Gastrocnemius medialis (tissue), 4 donors: Measurements from ENCODE around the gene SLC1A2.

Experiments used
- POLR2A ChIP-seq, 2 donors: fragments of 450-650 bp; IDR thresholded peaks; one replicate each; pipeline ENCODE4 v1.6.1; 2017; ENCODE audit warnings: antibody characterized with exemption in 2 of 2, mild to moderate bottlenecking in 2 of 2, moderate library complexity in 2 of 2
- TF ChIP-seq, protein P1 (sequence below), 5 experiments: fragments of 450-650 bp in 3 of 5; fragments of 200-600 bp in 2 of 5; sonication (generic) in 2 of 5; IDR thresholded peaks in 4 of 5; conservative IDR thresholded peaks in 1 of 5; 1 replicate in 4 of 5; 2 replicates in 1 of 5; pipeline ENCODE4 v1.5.1; 2016 to 2019; ENCODE audit warnings: antibody characterized with exemption in 5 of 5, mild to moderate bottlenecking in 3 of 5, moderate library complexity in 3 of 5

DNA sequence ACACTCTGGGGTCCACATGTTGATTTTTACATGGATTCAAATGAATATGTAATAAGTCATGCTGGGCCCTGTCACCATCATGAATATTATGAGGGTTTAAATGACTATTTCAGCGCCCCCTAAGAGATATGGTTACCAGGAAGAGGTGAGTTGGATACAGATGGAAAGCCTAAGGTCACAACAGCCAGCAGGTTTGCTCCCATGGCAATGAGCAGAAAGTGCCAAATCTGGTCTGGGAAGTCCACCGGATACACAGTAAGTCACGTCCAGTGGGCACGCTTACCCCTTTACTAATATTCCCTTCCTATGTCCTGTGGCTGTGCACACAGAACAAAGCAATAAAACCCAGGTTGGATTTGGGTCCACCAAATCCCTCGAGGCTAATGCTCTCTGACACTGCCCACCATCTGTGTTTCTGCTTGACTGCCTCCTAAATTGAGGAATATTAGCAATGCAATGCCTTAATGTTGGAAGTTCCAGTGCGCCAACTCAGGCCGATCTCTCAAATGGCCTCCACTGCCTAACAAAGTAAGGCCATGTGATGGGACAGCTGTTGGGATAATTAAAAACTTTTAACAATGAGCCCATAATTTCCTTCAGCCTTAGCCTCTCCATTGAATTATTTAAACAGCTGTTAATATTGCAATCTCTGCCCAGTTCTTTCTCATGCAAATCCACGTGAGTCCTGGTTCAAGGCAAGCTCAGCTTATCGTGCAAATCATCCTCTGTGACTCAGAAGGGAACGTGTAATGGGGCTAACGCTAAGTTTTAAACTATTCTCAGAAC, 97.6 kb downstream of the SLC1A2 start:
- TF ChIP-seq, protein P1, sequence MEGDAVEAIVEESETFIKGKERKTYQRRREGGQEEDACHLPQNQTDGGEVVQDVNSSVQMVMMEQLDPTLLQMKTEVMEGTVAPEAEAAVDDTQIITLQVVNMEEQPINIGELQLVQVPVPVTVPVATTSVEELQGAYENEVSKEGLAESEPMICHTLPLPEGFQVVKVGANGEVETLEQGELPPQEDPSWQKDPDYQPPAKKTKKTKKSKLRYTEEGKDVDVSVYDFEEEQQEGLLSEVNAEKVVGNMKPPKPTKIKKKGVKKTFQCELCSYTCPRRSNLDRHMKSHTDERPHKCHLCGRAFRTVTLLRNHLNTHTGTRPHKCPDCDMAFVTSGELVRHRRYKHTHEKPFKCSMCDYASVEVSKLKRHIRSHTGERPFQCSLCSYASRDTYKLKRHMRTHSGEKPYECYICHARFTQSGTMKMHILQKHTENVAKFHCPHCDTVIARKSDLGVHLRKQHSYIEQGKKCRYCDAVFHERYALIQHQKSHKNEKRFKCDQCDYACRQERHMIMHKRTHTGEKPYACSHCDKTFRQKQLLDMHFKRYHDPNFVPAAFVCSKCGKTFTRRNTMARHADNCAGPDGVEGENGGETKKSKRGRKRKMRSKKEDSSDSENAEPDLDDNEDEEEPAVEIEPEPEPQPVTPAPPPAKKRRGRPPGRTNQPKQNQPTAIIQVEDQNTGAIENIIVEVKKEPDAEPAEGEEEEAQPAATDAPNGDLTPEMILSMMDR (IDR thresholded peaks at IDR 0.05 in 4 of 5, conservative IDR thresholded peaks at IDR 0.05 in 1 of 5): no peak
- no peak for TF ChIP-seq POLR2A (IDR thresholded peaks at IDR 0.05)
